ENCODE data around the gene PGM2.
"Not testable (repeated sequence)": the region's sequence is repeated elsewhere in the genome, so short reads cannot be mapped to it uniquely, and the experiment has no call there.

Gene PGM2

DNA sequence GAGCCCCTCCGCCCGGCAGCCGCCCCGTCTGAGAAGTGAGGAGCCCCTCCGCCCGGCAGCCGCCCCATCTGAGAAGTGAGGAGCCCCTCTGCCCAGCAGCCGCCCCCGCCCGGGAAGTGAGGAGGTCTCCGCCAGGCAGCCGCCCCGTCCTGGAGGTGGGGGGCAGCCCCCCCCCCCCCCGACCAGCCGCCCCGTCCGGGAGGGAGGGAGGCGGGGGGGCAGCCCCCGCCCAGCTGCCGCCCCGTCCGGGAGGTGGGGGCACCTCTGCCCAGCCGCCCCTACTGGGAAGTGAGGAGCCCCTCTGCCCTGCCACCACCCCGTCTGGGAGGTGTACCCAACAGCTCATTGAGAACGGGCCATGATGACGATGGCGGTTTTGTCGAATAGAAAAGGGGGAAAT lies 6.0 kb upstream of the PGM2 start:
- DNase-seq = not testable (repeated sequence)

DNA sequence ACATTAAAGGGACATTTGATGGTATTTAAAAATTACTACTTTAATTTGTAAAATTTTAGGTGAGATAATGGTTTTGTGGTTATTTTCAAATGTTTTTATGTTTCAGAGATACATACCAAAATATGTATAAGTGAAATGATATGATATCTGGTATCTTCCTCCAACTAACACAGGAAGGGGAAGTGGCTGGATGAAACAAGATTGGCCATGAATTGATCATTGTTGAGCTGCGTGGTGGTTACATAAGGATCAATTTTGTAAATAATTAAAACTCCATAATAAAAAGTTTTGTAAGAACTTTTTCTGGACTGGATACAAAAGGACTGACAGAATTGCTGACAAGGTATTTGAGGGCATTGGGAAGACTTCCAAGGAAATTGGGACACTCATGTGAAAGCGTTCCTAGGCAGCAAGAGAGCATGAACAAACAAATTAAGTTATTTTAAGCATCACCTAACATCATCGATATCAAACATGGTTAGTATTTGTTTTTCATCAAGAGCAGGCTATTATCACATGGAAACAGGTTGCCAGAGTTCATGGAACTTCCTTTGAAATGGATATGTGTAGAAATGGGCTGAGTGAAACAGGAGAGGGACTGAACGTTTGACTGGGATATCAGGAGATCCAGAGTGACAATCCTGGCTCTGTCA lies 4.4 kb upstream of the PGM2 start:
- no peak for DNase-seq

DNA sequence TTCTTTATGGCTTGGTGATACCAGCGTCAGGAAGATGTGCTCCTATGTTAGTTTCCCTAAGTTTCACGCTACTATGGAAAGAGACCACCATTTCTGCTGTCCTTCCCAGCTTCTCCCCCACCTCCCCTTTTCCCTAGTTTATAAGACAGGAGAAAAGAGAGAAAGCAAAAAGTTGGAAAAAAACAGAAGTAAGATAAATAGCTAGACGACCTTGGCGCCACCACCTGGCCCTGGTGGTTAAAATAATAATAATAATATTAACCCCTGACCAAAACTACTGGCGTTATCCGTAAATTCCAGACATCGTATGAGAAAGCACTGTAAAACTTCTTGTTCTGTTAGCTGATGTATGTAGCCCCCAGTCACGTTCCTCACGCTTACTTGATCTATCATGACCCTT lies 985 bp upstream of the PGM2 start:
- not testable (repeated sequence) for DNase-seq

DNA sequence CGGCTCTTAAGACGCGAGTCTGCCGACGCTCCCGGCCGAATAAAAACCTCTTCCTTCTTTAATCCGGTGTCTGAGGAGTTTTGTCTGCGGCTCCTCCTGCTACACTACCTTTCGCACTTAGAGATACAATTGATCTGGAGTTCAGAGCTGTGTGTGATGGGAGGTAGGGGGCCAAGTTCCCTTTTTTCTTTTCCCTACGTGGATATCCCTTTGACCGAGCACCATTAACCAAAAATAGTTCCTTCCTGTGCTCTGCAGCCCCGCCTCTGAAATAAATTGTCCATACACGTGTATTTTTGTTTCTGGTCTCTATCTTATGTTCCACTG lies 555 bp upstream of the PGM2 start:
- DNase-seq = no peak

DNA sequence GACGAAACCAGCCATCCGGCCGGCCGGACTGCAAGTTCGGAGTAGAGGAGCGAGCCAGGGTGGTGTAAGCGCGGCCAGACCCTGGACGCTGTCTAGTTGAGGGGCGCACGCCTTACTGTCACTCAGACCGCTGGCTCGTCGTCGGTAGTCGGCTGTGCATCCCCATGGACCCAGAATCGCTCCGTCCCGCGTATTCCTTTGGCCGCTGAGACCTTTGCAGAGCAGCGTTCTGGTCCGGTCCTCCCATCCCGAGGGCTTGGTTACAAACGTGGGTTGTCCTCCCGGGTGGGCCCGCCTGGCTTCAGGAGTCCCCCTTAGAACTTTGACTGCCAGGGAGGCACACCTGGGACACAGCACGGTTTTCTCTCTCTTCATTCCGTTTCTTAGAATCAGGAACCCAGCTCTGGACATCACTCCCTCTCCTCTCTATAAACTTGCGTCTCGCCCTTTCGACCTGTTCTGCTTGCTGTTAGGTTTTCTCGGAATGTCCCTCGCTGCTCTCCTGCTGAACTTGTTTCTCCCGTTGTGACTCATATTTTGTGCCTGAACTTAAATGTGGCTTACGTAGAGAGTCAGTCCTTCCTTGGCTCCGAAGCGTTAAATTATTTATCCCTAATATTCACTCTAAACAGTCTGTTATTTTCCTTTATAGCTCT lies 672 bp downstream of the PGM2 start:
- DNase-seq = no peak

DNA sequence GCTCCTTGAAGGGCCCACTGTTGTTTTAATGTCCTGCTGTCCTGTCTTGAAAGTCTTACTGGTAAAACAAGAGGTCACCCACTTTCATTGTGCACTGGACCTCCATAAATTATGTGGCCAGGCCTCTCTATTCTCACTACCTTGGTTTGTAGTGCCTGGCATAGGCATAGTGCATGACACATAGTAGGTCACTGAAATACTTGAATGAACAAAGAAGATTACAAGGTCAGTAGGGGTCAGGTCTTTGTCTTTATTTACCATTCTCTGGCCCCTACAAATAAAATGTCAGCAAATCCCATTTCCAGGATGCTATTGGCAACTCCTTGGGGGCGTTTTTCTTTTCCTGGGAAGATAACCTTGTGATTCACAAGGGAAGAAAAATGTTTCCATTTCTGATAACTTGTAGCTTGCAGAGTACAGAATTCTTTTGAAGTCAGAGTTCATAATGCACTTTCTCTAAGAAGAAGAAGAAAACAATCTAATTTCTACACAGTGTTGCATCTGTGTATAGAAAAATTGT lies 1.4 kb downstream of the PGM2 start:
- no peak for DNase-seq

DNA sequence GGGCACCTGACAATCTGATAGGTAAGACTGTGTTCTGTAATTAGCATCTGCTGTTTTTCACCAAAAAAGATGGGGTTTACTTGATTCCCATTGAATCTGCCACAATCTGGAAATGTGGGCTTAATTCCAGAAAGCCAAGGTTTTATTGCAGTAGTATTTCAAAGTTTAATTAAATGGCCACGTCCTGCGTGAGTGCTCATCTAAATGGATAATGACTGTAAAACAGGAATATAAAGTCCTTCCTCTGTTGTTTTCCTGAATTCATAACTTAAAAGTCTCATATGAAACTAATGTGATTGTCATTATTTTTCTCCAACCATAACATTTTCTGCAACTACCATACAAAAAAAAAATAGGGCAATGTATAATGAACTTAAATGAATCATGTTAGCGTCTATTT lies 2.4 kb downstream of the PGM2 start:
- no peak for DNase-seq

DNA sequence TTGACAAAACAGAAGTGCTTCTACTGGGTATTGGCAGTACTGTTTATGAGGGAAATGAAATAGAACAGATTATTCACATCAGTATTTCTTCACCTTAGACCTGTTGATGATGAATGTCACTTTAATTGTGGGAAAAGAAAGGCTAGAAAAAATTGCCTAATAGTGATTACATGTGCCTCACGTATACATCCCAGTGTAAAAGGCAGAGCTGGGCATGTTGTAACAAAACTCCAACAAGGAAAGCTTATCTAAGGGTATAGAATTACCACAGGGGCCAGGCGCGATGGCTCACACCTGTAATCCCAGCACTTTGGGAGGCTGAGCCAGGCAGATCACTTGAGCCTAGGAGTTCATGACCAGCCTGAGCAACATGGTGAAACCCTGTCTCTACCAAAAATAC lies 4.2 kb downstream of the PGM2 start:
- peak; percentile 25 for DNase-seq

DNA sequence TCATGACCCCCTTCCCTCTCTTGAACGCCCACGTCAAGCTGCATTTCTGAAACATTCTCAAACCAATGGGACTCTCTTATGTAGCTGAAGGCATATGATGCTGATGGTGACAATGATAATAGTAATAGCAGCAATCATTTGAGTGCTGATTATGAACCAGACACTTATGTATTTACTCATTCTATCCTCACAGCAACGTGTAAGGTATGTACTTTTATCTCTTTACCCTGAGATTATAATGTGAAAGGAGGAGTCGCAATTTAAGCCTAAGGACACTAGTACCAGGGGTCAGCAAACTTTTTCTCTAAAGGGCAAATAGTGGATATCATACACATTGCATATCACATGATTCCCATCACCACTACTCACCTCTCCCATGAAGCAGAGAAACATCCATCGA lies 8.5 kb downstream of the PGM2 start:
- DNase-seq = no peak

DNA sequence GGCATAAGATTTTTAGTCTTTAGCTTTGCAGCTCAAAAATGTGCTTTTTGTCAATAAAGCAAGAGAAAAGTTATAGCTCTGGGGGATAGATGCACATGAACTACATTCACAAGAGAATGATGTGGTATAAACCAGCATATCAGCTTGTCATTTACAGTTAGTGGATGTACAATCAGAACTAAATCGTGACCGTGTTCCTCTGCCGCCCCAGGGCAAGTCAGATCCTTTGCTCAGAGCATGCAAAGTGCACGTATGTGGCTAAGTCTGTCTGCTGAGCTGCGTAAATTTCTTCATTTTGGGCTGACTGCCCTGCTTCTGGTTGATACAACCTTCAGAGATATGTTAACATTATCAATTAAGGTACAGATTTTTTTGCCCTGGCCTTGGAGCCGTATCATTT lies 9.3 kb downstream of the PGM2 start:
- no peak for DNase-seq

DNA sequence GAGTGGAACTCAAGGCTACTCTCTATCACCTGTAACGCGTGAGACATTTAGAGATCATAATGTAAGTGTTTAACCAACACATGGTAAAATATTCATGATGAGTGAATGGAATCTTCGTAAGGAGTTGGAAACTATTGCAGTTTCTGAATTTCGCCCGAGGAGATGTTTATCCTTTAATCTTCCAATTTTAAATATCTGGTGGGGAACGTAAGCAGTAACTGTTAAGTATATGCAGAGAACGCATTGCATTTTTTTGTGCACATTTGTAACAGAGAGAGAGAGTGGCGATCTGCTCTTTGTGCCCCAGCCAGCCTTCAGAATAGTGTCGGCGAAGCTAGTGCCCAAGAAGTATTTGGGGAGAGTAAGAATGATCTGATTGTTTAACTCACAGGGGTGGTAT lies 9.8 kb downstream of the PGM2 start:
- no peak for DNase-seq

DNA sequence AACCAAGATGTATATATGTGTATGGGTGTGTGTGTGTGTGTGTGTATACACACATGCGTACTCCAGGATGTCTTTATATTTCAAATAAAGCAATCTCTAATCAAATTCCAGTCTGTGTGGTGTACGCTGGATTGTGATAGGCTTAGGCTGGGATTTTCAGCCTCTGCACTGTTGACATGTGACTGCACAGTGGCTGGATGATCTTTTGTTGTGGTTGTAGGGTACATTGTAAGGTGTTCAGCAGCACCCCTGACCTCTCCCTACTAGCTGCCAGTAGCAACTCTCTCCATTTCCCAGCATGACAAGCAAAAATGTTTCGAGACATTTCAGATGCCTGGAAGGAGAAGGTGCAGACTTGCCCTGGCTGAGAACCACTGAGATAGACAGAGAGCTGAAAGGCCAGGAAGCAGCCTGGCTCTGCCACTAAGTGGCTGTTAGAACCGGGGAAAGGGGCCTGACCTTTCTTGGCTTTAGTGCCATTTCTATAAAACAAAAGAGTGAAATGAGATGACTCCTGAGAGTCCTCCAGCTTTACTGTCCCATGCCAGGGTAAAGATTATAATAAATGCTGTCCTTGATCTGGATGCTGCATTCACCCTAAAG lies 10.5 kb downstream of the PGM2 start:
- DNase-seq = no peak

DNA sequence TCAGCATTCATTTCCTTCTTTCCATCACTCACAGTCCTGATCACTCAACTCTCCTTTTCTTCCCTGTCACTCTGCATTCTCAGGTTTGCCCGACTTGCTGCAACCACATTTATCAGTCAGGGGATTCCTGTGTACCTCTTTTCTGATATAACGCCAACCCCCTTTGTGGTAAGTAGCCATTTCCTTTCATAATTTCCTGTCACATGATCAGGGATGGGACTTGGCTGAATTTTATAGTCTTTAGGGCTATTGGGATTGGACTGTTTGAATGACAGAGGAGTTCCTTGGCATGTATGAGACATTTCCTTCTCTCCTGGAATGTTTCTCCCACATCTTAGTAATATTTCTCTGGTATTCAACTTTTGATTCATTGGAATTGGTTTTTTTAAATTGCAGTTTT lies 11.0 kb downstream of the PGM2 start:
- DNase-seq = no peak

DNA sequence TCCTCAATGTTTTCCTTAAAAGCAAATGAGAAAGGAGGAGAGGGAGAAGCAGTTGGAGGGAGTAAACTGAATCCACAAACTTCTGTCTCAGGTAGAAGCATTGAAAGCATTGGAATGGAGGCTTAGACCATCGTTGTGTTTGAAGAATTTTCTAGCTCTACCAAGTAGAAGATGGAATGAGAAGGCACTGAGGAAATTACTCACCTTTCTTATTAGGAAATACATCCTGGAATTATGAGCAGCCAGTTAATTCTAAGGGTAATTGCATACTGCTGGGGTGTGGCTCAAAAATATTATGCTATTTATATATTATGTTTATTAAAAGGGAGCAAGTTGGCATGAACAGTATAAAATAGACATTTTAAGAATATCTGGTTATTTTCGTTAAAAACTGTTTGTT lies 12.9 kb downstream of the PGM2 start:
- DNase-seq = no peak

DNA sequence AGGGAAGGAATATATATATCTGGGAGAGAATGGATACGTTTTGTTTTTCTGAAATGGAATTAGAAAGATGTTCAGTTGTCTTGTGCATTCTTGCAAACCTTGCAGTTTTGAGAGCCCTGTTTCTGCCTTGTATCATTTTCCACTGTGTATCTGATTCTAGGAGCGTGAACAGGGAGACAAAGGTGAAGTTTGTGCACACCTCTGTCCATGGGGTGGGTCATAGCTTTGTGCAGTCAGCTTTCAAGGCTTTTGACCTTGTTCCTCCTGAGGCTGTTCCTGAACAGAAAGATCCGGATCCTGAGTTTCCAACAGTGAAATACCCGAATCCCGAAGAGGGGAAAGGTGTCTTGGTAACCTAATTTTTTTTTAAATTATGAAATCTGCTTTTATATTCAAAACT lies 17.7 kb downstream of the PGM2 start:
- no peak for DNase-seq

DNA sequence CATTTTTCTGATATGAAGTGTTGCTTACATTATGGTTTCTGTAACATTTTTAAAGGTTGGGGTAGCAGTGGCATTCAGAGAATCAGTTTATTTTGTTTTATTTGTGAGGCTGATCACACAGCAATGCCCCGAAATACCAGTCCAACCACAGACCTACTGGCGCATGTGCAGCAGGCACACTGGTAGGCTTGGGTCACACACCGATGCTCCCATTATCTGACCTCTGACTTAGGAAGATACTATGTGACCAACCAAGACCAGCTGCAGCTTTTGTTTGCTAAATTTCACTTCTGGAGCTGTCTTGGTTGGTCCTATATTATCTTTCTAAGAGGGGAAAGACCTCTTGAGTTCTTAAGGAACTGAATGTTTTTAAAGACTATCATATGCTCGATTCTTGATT lies 18.7 kb downstream of the PGM2 start:
- DNase-seq = no peak

DNA sequence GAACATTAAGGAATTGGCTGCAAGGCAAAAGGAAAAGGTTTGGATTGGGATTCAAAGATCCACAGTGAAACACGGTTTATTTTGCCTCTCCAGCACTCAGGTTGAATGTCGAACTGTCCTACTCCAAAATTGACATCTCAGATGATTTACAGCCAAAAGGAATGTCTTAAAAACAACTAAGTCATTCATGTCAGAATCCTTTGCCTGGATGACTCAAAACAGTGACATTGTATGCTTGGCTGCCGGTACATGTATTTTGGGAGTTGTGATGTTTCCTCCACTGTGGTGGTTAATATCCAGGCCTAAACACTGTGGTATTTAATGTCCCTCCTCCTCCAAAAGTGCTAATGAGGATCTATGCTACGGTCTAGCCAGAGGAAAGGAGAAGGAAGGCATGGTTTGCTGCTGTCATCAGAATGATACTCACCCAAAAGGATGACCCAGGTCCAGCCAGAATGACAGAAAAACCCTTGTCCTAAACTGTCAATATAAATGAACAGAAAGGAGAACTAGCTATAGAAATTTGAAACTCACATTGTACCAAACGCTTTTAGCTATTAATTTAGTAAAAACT lies 20.9 kb downstream of the PGM2 start:
- no peak for DNase-seq

DNA sequence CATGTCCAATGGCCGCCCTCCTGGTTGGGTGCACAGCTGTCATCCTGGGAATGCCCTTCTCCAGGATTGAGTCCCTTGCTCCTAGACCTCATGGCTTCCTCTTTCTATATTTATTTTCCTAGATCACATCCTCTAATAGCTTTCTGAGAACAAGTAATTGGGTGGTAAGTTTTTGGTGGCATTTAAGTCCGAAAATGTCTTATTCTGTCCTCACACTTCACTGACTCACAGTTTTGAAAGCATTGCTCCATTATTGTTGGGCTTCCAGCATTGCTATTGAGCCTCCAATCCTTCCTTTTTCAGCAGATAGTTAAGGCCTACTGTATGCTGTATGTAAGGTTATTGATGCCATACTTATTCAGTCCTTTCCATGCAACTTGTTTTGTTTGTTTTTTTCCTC lies 25.9 kb downstream of the PGM2 start:
- no peak for DNase-seq

DNA sequence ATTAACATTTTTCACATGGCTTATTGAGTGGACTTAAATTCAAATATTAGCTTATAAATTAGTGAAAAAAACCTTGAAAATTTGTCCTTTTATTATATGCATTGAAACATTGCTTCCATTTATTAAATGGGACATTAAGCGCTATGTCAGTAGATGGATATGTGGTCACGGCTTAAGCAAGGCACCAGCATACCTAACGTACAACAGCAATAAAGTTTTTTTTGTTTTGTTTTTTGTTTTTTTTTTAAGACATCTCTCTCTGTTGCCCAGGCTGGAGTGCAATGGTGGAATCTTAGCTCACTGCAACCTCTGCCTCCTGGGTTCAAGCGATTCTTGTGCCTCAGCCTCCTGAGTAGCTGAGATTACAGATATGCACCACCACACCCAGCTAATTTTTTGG lies 31.6 kb downstream of the PGM2 start:
- DNase-seq = no peak

DNA sequence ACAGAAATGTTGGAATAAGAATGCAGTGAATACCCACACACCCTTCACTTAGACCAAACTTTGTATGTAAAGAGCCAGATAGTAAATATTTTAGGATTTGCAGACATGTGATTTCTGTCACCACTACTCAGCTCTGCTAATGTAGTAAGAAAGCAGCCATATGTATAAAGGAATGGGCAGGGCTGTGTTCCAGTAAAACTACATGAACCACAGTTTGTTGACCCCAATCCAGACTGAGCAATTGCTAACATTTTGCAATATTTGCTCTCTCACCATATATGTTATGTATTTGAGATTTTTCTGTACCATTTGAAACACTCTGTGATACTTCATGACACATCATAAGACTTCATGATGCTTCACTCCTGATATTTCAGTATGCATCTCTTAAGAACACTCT lies 32.4 kb downstream of the PGM2 start:
- no peak for DNase-seq

DNA sequence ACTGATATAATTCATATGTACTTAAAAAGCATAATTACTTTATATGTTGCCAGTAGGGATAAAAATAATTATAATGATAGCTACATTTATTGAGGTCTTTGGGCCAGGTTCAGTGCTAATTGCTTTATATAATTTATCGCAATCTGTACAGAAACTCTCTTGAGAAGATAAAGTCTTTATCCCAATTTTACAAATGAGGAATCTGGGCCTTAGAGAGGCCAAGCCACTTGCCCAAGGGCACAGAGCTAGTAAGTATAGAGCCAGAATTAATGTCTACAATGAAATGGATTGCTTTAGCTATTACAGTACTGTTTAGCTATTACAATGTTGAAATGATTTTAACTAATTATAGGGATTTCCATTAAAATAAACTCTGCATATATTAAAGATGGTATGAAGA lies 33.8 kb downstream of the PGM2 start:
- no peak for DNase-seq

DNA sequence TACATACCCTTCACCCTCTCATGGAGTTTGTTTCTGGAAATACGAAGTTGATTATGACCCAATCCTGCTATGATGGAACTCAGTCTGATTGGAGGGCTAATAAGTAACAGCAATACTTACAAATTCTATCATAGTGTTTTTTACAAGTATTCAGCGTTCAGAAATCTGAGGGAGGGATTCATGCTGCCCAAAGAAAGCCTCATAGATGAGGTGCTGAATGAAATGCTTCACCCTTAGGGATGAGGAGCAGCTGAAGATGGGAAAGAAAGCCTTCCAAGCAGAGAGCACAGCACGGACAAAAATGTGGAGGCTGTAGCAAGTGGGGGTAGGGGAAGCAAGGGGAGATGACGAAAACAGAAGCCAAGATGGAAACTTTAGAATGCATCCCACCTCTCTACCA lies 36.5 kb downstream of the PGM2 start:
- no peak for DNase-seq

DNA sequence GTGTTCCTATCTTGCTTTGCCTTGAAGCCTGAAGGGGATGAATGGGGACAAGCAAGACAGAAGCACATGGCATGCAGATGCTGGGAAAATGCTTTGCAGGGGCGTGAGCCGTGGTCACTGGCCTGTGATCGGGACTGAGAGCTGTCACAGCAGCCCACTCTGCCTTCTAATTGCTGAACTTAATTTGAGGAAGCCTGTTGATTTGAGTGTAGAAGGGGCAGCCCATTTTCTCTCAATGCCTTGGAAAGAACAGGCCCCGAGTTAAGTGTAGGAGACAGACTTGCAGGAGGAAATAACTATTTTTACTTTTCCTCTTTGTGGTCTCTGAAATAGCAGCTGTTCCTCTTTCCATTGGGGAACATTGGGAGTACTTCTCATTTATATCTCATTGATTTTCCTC lies 38.3 kb downstream of the PGM2 start:
- no peak for DNase-seq

DNA sequence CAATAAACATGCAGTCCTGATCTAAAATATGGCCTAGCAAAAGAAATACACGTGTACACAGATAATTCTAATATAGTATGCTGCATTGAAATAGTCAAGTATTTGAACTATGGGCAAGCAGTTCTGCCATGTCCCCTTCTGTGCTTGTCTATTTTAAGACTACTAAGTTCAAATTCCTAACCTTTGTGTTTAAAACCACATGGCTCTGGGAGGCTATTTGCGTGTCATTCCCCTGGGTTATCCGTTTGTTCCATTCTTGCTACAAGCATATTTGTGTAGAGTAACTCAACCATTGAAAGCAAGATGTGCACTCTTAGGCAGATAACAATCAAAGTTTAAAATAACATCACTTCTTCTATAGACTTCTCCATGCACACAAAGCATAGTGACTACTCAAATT lies 39.0 kb downstream of the PGM2 start:
- DNase-seq = no peak

Data from NCI-H2171 (cell line).